DND-41 (cell line): ENCODE measurements around the gene SRF.

ENCODE experiments used
- EZH2 ChIP-seq: IDR thresholded peaks from 3 replicates; pipeline ENCODE4 v1.6.1; 2012; ENCODE audit warnings: borderline replicate concordance, low read depth, mild to moderate bottlenecking, moderate library complexity, low read length, inconsistent platforms; ENCODE audit not compliant: severe bottlenecking
- TF ChIP-seq, protein P1 (sequence below): IDR thresholded peaks from 2 replicates; pipeline ENCODE4 v1.5.1; 2012; ENCODE audit warnings: borderline replicate concordance, low read length, moderate library complexity, mild to moderate bottlenecking; ENCODE audit not compliant: poor library complexity, severe bottlenecking; ENCODE audit errors: extremely low read depth

DNA sequence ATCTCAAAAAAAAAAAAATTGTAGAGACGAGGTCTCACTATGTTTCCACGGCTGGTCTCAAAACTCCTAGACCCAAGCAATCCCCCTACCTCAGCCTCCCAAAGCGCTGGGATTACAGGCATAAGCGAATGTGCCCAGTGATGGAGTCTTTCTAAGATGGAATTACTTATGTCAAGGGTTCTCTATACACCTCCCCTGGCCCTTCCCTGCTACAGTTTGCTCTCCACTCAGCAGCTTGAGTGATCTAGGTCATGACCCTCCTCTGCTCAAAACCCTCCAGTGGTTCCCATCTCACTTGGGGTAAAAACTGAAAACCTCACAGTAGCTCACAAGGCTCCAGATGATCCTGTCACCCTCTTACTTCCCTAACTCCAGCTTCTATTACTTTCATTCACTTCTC, 60.0 kb downstream of the SRF start:
- TF ChIP-seq, protein P1, sequence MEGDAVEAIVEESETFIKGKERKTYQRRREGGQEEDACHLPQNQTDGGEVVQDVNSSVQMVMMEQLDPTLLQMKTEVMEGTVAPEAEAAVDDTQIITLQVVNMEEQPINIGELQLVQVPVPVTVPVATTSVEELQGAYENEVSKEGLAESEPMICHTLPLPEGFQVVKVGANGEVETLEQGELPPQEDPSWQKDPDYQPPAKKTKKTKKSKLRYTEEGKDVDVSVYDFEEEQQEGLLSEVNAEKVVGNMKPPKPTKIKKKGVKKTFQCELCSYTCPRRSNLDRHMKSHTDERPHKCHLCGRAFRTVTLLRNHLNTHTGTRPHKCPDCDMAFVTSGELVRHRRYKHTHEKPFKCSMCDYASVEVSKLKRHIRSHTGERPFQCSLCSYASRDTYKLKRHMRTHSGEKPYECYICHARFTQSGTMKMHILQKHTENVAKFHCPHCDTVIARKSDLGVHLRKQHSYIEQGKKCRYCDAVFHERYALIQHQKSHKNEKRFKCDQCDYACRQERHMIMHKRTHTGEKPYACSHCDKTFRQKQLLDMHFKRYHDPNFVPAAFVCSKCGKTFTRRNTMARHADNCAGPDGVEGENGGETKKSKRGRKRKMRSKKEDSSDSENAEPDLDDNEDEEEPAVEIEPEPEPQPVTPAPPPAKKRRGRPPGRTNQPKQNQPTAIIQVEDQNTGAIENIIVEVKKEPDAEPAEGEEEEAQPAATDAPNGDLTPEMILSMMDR, result no peak
- TF ChIP-seq EZH2, result no peak
